Measurements from ENCODE around the gene CACHD1. TPM values are rescaled to one million over a fixed set of nuclear protein-coding genes. Genes with fewer than 3 reads are reported as not detected.

CACHD1 gene
- total RNA-seq, 4 donors from 2014 or later, result 1.6 to 3.2 (median 2.2) TPM; not detected in 1

GRCh38 chr1:64513545-64513944 lies 43.6 kb downstream of the CACHD1 start:
- intact Hi-C loops (cut with DNase I; ENCODE audit: low total_unique reads), result no loop called here
- H3K9me3 ChIP-seq, result no peaks in the 10 kb centered on the region
- no peaks in the 10 kb centered on the region for H3K36me3 ChIP-seq
- H3K27me3 ChIP-seq, result no peaks in the 10 kb centered on the region
- in situ Hi-C loops (cut with MboI; ENCODE audit: low pct_ligation_motif_present in 1 of 4, low pct_unique_long_range_greater_than_20kb in 1 of 4, low sequenced_read_pairs in 3 of 4), result no loop called here
- no peak overlapping the region for H3K4me3 ChIP-seq
- TF ChIP-seq EP300 (IDR thresholded peaks at IDR 0.05; ENCODE audit: low read depth), result no peak
- TF ChIP-seq CTCF (IDR thresholded peaks at IDR 0.05), result no peak
- TF ChIP-seq POLR2A (IDR thresholded peaks at IDR 0.05), result no peak
- no peak for TF ChIP-seq POLR2AphosphoS5 (IDR thresholded peaks at IDR 0.05)
- H3K4me1 ChIP-seq, result peaks cover 0 to 35% (median 14%) of the 10 kb centered on the region in 4 donors
- peak overlapping the region; percentile 57 to 76 (median 65) for H3K27ac ChIP-seq
- DNase-seq, result no peak

GRCh38 chr1:64514197-64514765 lies 44.4 kb downstream of the CACHD1 start:
- Histone ChIP-seq H3K27ac (peak overlapping the region; percentile 57 to 76 (median 65)), H3K36me3 (no peaks in the 10 kb centered on the region), H3K27me3 (no peaks in the 10 kb centered on the region), H3K4me1 (peaks cover 0 to 38% (median 14%) of the 10 kb centered on the region in 4 donors), H3K9me3 (no peaks in the 10 kb centered on the region), H3K4me3 (no peak overlapping the region)
- in situ Hi-C loops (cut with MboI; ENCODE audit: low pct_ligation_motif_present in 1 of 4, low pct_unique_long_range_greater_than_20kb in 1 of 4, low sequenced_read_pairs in 3 of 4), result no loop called here
- intact Hi-C loops (cut with DNase I; ENCODE audit: low total_unique reads), result no loop called here
- TF ChIP-seq POLR2A (IDR thresholded peaks at IDR 0.05), result no peak
- peak; percentile 24 for TF ChIP-seq EP300 (IDR thresholded peaks at IDR 0.05; ENCODE audit: low read depth)
- no peak for TF ChIP-seq CTCF (IDR thresholded peaks at IDR 0.05)
- peak; percentile 11 to 53 (median 30) for TF ChIP-seq POLR2AphosphoS5 (IDR thresholded peaks at IDR 0.05)
- no peak for DNase-seq
- WGBS, 2 donors (ENCODE audit: low coverage in 1 of 2), result 12 to 13% methylated on average over 1 of the region's 1 CpG

GRCh38 chr1:64515427-64515826 lies 45.5 kb downstream of the CACHD1 start:
- in situ Hi-C loops (cut with MboI; ENCODE audit: low pct_ligation_motif_present in 1 of 4, low pct_unique_long_range_greater_than_20kb in 1 of 4, low sequenced_read_pairs in 3 of 4) (no loop called here), intact Hi-C loops (cut with DNase I; ENCODE audit: low total_unique reads) (no loop called here)
- H3K4me1 ChIP-seq, result peaks cover 0 to 38% (median 16%) of the 10 kb centered on the region in 4 donors
- H3K9me3 ChIP-seq, result no peaks in the 10 kb centered on the region
- no peak overlapping the region for H3K4me3 ChIP-seq
- TF ChIP-seq POLR2A (IDR thresholded peaks at IDR 0.05) (no peak), EP300 (IDR thresholded peaks at IDR 0.05; ENCODE audit: low read depth) (no peak), CTCF (IDR thresholded peaks at IDR 0.05) (no peak), POLR2AphosphoS5 (IDR thresholded peaks at IDR 0.05) (peak in 1 of 3 donors; percentile 38)
- peak overlapping the region in 3 of 4 donors; percentile 57 to 76 (median 68) for H3K27ac ChIP-seq
- peak; percentile 44 for DNase-seq
- no peaks in the 10 kb centered on the region for H3K27me3 ChIP-seq
- no peaks in the 10 kb centered on the region for H3K36me3 ChIP-seq
- WGBS, 2 donors (ENCODE audit: low coverage in 1 of 2), result 0% methylated on average over 1 of the region's 1 CpG

GRCh38 chr1:64516301-64516700 lies 46.4 kb downstream of the CACHD1 start:
- Histone ChIP-seq H3K9me3 (no peaks in the 10 kb centered on the region), H3K27ac (no peak overlapping the region), H3K36me3 (no peaks in the 10 kb centered on the region), H3K4me3 (no peak overlapping the region), H3K4me1 (peaks cover 0 to 38% (median 16%) of the 10 kb centered on the region in 4 donors), H3K27me3 (no peaks in the 10 kb centered on the region)
- in situ Hi-C loops (cut with MboI; ENCODE audit: low pct_ligation_motif_present in 1 of 4, low pct_unique_long_range_greater_than_20kb in 1 of 4, low sequenced_read_pairs in 3 of 4) (no loop called here), intact Hi-C loops (cut with DNase I; ENCODE audit: low total_unique reads) (no loop called here)
- TF ChIP-seq POLR2A (IDR thresholded peaks at IDR 0.05) (no peak), EP300 (IDR thresholded peaks at IDR 0.05; ENCODE audit: low read depth) (no peak), CTCF (IDR thresholded peaks at IDR 0.05) (no peak), POLR2AphosphoS5 (IDR thresholded peaks at IDR 0.05) (no peak)
- no peak for DNase-seq
- 46 to 52% methylated on average over 5 to 7 of the region's 7 CpGs for WGBS, 2 donors (ENCODE audit: low coverage in 1 of 2)
